DMS114 treated with DMSO at 0.1 percent for 48 hours (cell line): ENCODE results near the gene RAD51.
"Not testable (repeated sequence)": the region's sequence is repeated elsewhere in the genome, so short reads cannot be mapped to it uniquely, and the experiment has no call there.

Experiments used
- DNase-seq: peaks from one replicate; lab custom pipeline; 2025; ENCODE audit not compliant: unreplicated experiment; lab: John Stamatoyannopoulos, UW

Gene RAD51

GRCh38 chr15:40694688-40695468 lies at the start of gene RAD51:
Gene RAD51 (plus strand): TSS chr15:40695174. CDS start chr15:40698759, 3,585 bp downstream.
- peak; percentile 90 for DNase-seq

- no peak for DNase-seq
These were observed 47.5 kb upstream of the RAD51 start for GRCh38 chr15:40647523-40647922.

DNA sequence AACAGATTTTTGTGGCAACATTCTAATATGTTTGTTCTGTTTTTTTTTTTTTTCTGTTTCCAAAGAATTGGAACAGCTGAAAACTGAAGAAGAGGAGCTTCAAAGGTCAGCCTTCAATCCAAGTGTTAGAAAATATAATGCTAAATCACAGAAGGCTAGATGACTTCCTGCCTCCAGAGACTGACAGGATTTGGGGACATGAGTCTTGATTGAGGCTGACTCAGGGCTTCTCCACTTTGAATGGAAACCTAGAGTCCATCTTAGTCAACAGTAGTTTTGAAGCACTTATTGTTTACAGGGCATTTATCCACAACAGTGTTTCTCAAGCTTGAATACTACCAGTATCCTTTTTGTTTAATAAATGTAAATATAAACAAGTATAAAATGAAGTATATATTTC lies 44.5 kb upstream of the RAD51 start:
- DNase-seq: no peak

- DNase-seq: no peak
These were observed 34.3 kb upstream of the RAD51 start for GRCh38 chr15:40660686-40661085.

DNA sequence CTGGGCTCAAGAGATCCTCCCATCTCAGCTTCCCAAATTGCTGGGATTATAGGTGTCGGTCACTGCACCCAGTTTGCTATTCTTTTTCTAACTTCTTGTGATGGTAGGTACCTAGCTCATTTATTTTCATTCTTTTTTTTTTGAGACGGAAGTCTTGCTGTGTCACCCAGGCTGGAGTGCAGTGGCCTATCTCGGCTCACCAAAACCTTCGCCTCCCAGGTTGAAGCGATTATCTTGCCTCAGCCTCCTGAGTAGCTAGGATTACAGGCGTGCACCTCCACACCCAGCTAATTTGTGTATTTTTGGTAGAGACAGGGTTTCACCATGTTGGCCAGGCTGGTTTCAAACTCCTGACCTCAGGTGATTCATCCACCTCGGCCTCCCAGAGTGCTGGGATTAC lies 30.1 kb upstream of the RAD51 start:
- DNase-seq: no peak

GRCh38 chr15:40676290-40676689 lies 18.7 kb upstream of the RAD51 start:
- DNase-seq: not testable (repeated sequence)

DNA sequence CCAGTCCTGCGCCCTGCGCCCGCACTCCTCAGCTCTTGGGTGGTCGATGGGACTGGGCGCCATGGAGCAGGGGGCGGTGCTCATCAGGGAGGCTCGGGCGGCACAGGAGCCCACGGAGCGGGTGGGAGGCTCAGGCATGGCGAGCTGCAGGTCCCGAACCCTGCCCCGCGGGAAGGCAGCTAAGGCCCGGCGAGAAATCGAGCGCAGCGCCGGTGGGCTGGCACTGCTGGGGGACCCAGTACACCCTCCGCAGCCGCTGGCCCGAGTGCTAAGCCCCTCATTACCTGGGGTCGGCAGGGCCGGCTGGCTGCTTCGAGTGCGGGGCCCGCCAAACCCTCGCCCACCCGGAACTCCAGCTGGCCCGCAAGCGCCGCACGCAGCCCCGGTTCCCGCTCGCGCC lies 18.1 kb upstream of the RAD51 start:
- DNase-seq: not testable (repeated sequence)

GRCh38 chr15:40680151-40680550 lies 14.8 kb upstream of the RAD51 start:
- DNase-seq: no peak

- not testable (repeated sequence) for DNase-seq
These were observed 14.0 kb upstream of the RAD51 start for GRCh38 chr15:40680959-40681358.

DNA sequence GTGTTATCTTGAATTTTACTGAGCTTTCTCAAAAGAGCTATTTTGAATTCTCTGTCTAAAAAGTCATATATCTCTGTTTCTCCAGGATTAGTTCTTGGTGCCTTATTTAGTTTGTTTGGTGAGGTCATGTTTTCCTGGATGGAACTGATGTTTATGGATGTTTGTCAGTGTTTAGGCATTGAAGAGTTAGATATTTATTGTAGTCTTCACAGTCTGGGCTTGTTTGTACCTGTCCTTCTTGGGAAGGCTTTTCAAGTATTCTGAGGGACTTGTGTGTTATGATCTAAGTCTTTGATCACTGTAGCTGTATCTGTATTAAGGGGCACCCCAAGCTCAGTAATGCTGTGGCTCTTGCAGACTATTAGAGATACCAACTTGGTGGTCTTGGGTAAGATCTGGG lies 10.6 kb upstream of the RAD51 start:
- no peak for DNase-seq

- DNase-seq: no peak
These were observed 9.6 kb upstream of the RAD51 start for GRCh38 chr15:40685376-40685775.

- DNase-seq: no peak
These were observed 5.8 kb upstream of the RAD51 start for GRCh38 chr15:40688932-40689799.

- DNase-seq: no peak
These were observed 3.2 kb upstream of the RAD51 start for GRCh38 chr15:40691737-40692136.

DNA sequence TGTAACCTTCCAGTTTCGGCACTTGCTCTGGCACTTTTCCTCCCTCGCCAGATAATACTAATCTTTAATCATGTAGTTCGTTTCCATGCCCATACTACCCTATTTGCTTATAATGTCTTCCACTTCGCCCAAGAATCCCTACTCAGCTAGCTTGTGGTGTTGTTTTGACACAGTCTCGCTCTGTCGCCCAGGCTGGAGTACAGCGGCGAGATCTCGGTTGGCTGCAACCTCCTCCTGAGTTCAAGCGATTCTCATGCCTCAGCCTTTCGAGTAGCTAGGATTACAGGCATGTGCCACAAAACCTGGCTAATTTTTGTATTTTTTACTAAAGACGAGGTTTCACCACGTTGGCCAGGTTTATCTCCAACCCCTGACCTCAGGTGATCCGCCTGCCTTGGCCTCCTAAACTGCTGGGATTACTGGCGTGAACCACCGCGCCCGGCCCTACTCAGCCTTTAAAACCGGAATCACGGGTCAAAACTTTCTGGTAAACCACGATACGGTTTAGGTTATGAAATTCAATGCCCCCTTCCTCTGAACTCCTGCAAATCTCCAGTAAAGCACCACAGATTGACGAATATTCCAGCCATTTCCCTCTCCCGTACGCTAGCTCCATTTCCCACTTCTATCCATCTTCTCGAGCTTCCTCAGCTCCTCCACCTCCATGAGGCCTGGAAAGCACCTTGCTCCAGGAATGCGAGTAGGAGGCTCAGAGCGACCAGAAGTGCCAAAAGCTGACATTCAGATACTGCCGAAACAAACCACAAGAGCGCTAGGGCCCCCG lies 878 bp upstream of the RAD51 start:
- no peak for DNase-seq

- no peak for DNase-seq
These were observed 506 bp downstream of the RAD51 start for GRCh38 chr15:40695469-40695890.

GRCh38 chr15:40696228-40696627 lies 1.3 kb downstream of the RAD51 start:
- no peak for DNase-seq

- DNase-seq: no peak
These were observed 2.9 kb downstream of the RAD51 start for GRCh38 chr15:40697916-40698315.

GRCh38 chr15:40702077-40702476 lies 7.1 kb downstream of the RAD51 start:
- no peak for DNase-seq

- DNase-seq: no peak
These were observed 11.1 kb downstream of the RAD51 start for GRCh38 chr15:40706121-40706520.

DNA sequence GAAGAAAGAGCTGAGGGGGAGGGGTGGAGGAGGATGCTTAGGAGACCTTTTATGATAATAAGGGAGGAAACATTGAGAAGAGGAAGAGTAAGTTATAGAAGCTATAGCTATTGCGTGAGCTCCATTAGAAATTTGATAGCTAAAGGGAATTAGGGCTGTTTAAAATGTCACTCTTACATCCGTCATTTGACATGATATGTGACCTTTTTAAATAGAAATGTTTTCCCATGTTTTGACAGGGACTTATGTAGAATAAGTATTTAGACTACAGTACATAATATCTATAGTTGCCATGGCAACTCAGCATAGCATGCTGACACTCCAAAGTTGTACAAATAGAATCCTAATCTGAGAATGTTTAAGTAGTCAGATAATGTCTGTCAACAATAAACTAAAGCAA lies 19.2 kb downstream of the RAD51 start:
- DNase-seq: no peak

DNA sequence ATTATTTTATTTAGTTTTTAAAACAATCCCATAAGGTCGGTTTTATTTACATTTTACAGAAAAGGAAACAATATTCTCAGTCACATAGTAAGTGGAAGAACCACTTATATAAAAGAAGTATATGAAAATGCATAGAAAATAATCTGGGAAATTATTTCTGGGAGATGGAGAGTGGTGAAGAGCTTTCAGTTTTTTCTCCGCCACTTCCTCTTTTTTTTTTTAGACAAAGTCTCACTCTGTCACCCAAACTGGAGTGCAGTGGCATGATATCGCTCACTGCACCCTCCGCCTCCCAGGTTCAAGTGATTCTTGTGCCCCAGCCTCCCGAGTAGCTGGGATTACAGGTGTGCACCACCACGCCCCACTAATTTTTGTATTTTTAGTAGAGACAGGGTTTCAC lies 21.2 kb downstream of the RAD51 start:
- no peak for DNase-seq
